Osteoblast (primary cell): ENCODE data around the gene LIF. TPM values are rescaled to one million over a fixed set of nuclear protein-coding genes. Genes with fewer than 3 reads are reported as not detected.
A peak's percentile ranks its signal among the peaks of the same experiment; 100 is the strongest.

Experiments used
- DNase-seq: peaks from one replicate; pipeline ENCODE4 v3.0.0; 2011; ENCODE audit warnings: low spot score, mixed read lengths; ENCODE audit not compliant: insufficient read length; ENCODE audit errors: missing footprints
- H2AFZ ChIP-seq: 2 replicates; pipeline ENCODE4 v1.6.0; 2011; ENCODE audit warnings: mild to moderate bottlenecking, low read length
- H3K27ac ChIP-seq: 2 replicates; pipeline ENCODE4 v1.5.1; 2011; ENCODE audit warnings: mild to moderate bottlenecking, low read depth, low read length, moderate library complexity
- H3K27me3 ChIP-seq: 2 replicates; pipeline ENCODE4 v1.6.0; 2012; ENCODE audit warnings: mild to moderate bottlenecking, control low read depth, inconsistent platforms, low read length, moderate library complexity; ENCODE audit not compliant: insufficient read depth
- H3K36me3 ChIP-seq: 2 replicates; pipeline ENCODE4 v1.5.1; 2011; ENCODE audit warnings: mild to moderate bottlenecking, low read length, control low read depth, moderate library complexity; ENCODE audit not compliant: insufficient read depth
- H3K4me1 ChIP-seq: 2 replicates; pipeline ENCODE4 v1.5.1; 2011; ENCODE audit warnings: mild to moderate bottlenecking, low read length, control low read depth, moderate library complexity; ENCODE audit not compliant: insufficient read depth
- H3K4me2 ChIP-seq: 2 replicates; pipeline ENCODE4 v1.6.0; 2011; ENCODE audit warnings: mild to moderate bottlenecking, low read length; ENCODE audit not compliant: insufficient read depth
- H3K4me3 ChIP-seq: fragments of 200-600 bp; sonication (generic); 3 replicates; pipeline ENCODE4 v1.5.1; 2012; ENCODE audit warnings: mild to moderate bottlenecking, low read length, inconsistent platforms; ENCODE audit not compliant: insufficient read depth
- H3K79me2 ChIP-seq: 2 replicates; pipeline ENCODE4 v1.6.0; 2012; ENCODE audit warnings: mild to moderate bottlenecking, low read length, control low read depth, inconsistent platforms; ENCODE audit not compliant: insufficient read depth
- H3K9me3 ChIP-seq: 2 replicates; pipeline ENCODE4 v1.5.1; 2011; ENCODE audit warnings: low read depth, low read length, control low read depth
- H4K20me1 ChIP-seq: 2 replicates; pipeline ENCODE4 v1.6.0; 2012; ENCODE audit warnings: mild to moderate bottlenecking, low read length, control low read depth; ENCODE audit not compliant: insufficient read depth
- CTCF ChIP-seq: IDR thresholded peaks from 2 replicates; pipeline ENCODE4 v1.5.1; 2011; ENCODE audit warnings: mild to moderate bottlenecking, low read depth, low read length, moderate library complexity; ENCODE audit errors: extremely low read depth
- total RNA-seq: library from RNA; depleted of rRNA; stranded (reverse); fragments of >200 nt; gene quantifications from 2 replicates; pipeline ENCODE4 v1.2.3, GENCODE V29; 2012

LIF gene
- total RNA-seq, 1 donor, result 3.3 TPM

- Histone ChIP-seq H3K4me2 (no peak overlapping the region), H3K4me1 (peaks cover 26% of the 10 kb centered on the region), H3K27ac (no peak overlapping the region), H3K79me2 (no peaks in the 10 kb centered on the region), H3K27me3 (no peaks in the 10 kb centered on the region), H3K9me3 (no peaks in the 10 kb centered on the region), H3K36me3 (no peaks in the 10 kb centered on the region), H4K20me1 (peaks cover 8% of the 10 kb centered on the region), H3K4me3 (no peak overlapping the region), H2AFZ (no peak overlapping the region)
- TF ChIP-seq CTCF, result no peak
- DNase-seq, result peak; percentile 57
These were observed 37.6 kb upstream of the LIF start for GRCh38 chr22:30284172-30284571.

- Histone ChIP-seq H3K9me3 (no peaks in the 10 kb centered on the region), H3K27me3 (no peaks in the 10 kb centered on the region), H4K20me1 (peaks cover 8% of the 10 kb centered on the region), H3K4me2 (no peak overlapping the region), H3K27ac (no peak overlapping the region), H3K36me3 (no peaks in the 10 kb centered on the region), H2AFZ (no peak overlapping the region), H3K4me3 (no peak overlapping the region), H3K4me1 (peaks cover 31% of the 10 kb centered on the region), H3K79me2 (no peaks in the 10 kb centered on the region)
- peak; percentile 60 for DNase-seq
- no peak for TF ChIP-seq CTCF
These were observed 36.8 kb upstream of the LIF start for GRCh38 chr22:30283342-30283741.

GRCh38 chr22:30282616-30283046 lies 36.1 kb upstream of the LIF start:
- Histone ChIP-seq H3K79me2 (no peaks in the 10 kb centered on the region), H3K27me3 (no peaks in the 10 kb centered on the region), H3K27ac (no peak overlapping the region), H3K4me2 (no peak overlapping the region), H4K20me1 (peaks cover 7% of the 10 kb centered on the region), H2AFZ (no peak overlapping the region), H3K4me1 (peaks cover 31% of the 10 kb centered on the region), H3K36me3 (no peaks in the 10 kb centered on the region), H3K9me3 (no peaks in the 10 kb centered on the region), H3K4me3 (no peak overlapping the region)
- TF ChIP-seq CTCF, result no peak
- DNase-seq, result peak; percentile 17

- H3K27ac ChIP-seq, result peak overlapping the region; percentile 92
- peak; percentile 48 for DNase-seq
- no peaks in the 10 kb centered on the region for H3K36me3 ChIP-seq
- H3K79me2 ChIP-seq, result no peaks in the 10 kb centered on the region
- no peak for TF ChIP-seq CTCF
- H3K27me3 ChIP-seq, result no peaks in the 10 kb centered on the region
- no peak overlapping the region for H3K4me2 ChIP-seq
- H2AFZ ChIP-seq, result no peak overlapping the region
- H3K9me3 ChIP-seq, result no peaks in the 10 kb centered on the region
- no peaks in the 10 kb centered on the region for H4K20me1 ChIP-seq
- no peak overlapping the region for H3K4me3 ChIP-seq
- peaks cover 38% of the 10 kb centered on the region for H3K4me1 ChIP-seq
These were observed 33.9 kb upstream of the LIF start for GRCh38 chr22:30280505-30280904.
